HG03442 (cell line): ENCODE measurements around the gene NFIX.

ENCODE experiments used
- ATAC-seq: cut with Tn5 transposase; IDR thresholded peaks from one replicate; pipeline ENCODE4 v1.9.1; 2021; ENCODE audit warnings: mild to moderate bottlenecking, moderate library complexity; ENCODE audit not compliant: unreplicated experiment

The NFIX gene

DNA sequence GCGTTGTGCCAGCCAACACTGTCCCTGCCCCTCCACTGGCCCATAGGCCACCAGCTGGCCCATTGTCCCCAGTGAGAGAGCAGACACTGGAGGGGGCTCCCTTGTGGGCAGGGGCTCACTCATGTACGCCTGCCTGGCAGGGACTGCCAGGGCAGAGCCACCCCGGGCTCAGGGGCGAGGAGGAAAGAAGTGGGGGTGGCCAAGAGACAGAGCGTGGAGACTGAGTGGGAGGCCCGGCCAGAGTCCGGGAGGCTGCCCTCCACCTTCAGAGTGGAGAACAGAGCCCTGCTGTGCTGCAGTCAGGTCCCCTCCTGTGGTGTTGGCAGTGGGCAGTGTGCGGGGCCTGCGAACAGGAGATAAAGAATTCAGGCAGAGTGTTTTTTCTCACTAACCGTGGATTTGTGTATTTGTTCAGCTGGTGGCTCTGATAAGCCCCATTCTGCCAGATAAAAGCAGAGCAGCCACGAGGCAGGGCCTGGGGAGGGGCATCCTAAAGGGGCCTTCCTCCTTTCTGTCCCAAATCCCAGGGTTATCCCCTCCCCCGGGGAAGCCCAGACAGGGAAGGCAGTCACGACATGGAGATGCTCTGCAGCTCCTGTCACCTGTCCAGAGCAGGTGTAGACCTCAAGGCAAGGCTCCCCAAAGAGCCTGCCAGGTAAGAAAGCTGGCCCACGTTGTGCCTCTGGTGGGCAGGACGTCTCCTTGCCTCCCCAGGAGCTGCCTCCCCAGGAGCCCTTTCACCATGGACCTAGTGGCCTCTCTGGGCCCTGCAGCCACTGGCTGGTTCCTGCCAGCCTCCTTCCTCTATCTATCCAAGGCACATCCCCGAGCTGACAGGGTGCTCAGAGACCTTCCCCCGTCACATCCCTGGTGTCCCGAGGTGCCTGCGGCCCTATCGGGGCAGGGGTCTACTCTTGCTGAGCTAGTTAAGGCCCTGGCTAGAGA, 74.4 kb downstream of the NFIX start:
- ATAC-seq = no peak

DNA sequence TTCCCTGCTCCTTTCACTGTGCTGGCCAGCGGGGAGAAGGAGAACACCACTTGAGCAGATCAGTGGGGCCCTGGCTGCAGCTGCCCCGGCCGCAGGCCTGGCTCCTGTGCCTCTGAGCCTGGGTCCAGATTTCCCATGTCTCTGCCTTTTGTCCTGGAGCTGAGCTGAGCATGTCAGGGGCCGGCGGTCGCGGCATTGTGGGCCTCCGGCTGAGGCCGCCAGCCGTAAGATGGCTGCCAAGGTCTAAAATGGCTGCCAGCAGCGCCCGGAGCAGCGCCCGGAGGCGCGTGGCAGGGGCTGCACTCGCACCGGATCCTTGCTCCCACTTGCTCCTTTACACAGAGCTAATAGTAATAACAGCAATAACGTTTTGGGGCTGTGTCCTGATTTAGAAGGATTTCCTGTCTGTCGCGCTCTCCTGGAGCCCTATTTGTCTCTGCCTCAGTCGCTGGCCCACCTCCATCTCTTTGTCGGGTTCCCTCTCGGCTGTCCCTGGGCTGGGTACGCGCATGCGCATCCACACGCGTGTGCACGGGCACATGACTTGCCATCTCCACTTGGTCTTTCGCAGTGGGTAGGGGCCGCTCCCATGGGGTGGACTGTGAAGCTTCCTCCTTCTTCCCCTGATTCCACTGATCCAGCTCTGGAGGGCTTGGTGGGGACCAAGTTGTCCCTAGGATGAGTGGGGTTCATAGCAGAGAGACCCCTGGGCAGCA, 75.3 kb downstream of the NFIX start:
- ATAC-seq = no peak

DNA sequence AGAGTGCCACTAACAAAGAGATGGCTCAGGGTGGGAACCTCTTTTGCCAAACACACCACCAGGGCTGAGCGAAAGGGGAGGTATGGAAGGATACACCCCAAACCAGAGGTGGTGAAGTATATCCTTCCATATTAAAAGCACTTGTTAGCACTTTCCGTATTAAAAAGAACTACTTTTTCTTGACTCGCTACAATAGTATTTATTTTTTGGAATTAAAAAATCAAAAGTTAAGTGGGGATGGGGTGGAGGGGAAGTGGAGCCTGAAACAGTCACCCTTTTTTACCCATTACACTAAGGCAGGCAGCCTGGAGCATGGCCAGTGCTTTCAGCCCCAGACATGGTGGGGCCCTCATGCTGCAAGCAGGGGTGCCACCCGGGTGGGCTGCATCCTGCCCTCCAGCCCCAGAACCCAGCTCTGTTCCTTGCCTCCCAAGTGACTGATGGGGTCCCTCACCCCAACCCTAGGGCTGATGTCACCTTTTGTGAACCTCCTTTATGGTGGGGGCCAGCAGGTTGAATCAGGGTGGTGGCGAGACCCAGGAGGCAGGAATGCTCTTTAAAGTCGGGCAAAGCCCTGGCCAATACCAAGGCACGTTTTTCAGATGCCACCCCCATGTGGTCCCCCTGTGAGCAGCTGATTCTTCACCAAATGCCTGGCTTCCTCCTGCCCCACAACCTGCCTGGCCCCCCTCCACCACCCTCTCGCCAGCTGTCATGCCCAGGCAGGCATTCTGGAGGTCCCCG, 76.3 kb downstream of the NFIX start:
- ATAC-seq = no peak

DNA sequence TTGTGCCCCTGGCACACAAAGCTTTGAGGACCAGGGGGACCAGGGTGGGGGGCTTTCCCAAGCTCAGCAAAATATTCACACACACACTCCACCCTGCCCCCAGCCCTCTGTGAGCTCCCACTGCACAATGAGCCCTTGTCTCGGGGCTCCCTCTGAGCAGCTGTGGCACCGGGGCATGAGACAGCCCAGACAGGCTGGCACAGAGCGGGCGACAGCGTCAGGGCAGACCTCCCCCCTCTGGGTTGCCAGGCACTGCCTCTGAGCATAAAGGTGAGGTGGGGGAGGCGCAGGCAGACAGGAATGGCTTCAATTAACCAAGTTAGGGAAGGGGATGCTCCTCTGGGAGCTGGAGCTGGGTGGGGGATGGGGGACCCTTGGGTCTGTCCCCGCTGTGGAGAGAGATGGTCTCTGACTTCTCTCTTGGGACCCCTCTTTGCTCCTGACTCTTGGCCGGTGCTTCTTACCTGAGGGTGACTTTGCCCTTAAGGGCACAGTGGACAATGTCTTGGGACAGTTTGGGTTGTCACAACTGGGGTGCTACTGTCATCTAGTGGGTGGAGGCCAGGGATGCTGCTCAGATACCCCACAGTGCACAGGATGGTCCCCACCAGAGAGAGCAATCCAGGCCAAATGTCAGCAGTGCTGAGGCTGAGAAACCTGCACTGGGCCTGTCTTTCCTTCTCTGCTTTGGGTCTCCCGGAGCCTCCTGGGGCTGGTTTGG, 77.1 kb downstream of the NFIX start:
- ATAC-seq = no peak

DNA sequence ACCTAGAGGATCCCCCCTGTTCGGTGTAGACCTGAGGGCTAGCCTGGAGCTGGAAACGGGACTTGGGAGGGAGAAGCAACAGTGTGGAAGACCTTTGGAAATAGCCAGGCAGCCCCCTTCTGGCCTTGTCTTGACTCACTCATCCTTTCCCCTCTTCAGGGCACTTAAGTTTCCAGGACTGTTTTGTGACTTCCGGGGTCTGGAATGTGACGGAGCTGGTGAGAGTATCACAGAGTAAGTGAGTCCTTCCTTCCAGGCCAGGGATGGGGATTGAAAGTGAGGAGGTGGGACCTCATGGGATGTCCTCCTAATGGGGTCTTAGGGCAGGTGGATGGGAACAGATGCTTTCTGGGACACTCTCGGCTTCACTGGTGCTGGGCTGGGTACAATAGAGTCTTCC, 78.0 kb downstream of the NFIX start:
- ATAC-seq = no peak

DNA sequence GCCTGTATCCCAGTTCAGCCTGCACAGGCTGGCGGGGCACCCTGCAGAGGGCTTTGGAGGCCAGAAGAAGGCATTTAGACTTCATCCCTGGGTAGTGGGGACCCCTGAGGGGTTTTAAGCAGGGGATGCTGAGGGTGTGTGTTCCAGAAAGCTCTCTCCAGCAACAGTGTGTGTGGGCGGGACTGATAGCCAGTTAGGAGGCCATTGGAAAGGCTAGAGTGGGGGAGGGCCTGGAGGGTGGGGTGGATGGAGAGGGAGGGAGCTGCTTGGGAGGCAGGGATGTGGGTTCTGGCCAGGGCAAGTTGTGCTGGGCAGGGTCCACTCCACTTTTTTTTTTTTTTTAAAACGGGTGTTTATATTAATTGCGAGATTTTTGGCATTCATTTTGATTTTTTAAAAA, 79.1 kb downstream of the NFIX start:
- no peak for ATAC-seq

DNA sequence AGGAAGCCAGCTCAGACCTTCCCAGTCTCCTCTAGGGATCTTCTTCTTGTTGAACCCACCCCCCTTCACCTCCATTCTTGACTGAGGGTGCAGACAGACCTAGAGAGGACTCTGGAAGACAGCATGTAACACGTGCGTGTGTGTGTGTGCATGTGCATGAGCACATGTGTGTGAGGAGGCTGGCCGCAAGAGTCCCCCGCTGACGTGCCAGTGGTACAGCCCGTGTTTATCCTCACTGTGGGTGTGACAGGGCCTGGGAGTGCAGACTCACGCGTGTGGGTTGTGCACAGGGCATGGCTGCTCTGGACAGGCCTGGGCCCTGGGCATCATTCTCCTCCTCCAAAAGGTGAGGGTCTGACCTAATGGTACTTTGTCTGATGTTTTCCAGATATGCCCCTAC, 81.0 kb downstream of the NFIX start:
- no peak for ATAC-seq

DNA sequence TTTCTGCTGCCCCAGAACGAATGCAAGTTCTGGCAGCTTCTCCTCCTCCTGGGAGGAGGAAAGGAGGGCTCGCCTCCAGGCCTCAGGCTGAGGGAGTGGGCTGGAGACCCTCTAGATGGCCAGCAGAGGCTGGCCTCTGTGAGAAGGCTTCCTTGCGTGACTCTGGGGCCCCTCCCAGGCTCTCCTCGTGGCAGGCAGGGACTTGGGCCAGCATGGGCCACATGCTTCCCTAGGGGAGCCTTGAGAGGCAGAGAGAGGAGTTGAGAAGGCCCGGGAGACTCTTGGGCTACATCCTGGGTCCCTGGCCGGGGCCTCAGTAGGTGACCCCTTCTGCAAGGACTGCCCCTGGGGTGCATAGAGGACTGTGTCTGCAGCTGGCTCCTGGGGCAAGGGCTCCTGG, 81.5 kb downstream of the NFIX start:
- ATAC-seq = no peak

DNA sequence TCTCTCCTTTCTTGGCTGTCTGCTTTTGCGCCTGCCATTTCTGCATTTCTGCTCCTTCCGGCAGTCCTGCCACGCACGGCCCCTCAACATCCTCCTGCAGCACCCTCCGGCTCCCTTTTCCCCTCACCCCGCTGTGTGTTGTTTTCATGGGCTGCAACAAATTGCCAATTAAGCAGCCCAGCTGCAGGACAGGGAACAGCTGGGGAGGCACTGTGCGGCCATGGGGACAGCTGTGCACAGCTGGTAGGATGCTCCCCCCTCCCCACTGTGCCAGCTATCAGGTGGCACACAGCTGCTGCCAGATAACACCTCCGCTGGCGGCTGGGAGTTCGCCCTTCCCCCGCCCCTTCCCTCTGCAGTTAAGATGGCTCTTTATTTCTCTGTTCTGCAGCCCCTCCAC, 82.0 kb downstream of the NFIX start:
- no peak for ATAC-seq

DNA sequence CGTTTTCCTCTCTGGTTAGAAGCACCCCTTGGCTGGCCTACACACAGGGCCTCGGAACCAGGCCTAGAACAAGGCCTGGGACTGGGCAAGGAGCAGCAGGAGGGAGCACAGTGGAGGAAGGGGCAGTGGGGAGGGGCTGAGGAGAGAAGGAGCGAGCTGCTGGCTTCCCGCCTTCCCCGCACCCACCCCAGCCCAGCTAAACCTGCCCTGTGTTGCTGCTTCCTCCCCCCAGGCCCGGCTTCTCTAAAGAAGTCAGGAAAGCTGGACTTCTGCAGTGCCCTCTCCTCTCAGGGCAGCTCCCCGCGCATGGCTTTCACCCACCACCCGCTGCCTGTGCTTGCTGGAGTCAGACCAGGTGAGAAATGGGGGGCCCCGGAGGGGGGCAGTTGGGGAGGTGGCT, 83.1 kb downstream of the NFIX start:
- ATAC-seq = no peak

DNA sequence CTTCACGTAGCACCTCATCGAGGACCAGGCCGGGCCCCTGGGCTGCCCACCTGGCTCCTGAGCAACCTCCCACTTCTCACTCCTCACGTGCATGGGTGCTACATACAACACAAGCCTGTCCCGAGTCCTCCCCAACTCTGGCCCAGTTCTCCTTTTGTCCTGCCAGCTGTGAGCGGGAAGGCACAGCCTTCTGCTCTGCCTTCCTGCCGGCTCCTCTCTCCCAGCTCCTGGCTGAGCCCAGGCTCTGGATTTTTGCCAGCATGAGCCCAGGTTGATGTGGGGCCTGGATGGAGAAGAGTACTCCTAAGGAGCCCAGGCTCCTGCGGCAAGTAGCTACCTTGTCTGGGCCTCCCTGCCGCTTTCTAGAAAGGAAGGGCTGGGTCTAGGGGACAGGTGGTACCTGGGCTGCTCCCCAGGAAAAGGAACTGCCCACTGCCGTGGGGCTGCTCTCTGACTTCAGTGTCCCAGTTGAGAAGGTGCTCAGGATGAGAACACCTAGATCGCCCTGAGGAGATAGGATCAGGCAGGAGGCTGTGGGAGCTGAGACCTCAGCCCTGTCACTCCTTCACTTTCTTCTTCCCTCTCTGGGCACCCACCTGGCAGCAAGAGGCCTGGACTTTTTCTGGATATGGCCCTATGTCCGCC, 83.7 kb downstream of the NFIX start:
- ATAC-seq = no peak

DNA sequence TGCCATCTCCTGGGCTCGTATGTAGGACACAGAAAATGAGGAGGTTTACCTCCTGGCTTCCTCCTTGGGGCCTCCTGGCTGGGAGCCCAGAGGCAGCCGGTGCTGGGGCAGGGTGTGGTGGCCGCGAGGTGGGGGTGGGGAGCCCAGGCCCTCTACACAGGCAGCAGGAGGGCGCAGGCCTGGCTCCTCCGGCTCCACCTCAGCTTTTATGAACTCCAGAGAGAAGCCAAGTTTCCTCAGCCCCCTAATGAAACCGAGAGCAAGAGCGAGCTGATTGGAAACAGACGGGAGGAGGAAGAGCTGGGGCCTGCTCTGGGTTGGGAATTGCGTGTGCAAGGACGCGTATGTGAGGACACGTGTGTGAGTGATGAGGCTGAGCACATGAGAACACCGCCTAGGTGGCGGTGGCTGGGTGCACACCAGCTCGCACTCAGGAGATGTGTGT, 84.3 kb downstream of the NFIX start:
- ATAC-seq = no peak

DNA sequence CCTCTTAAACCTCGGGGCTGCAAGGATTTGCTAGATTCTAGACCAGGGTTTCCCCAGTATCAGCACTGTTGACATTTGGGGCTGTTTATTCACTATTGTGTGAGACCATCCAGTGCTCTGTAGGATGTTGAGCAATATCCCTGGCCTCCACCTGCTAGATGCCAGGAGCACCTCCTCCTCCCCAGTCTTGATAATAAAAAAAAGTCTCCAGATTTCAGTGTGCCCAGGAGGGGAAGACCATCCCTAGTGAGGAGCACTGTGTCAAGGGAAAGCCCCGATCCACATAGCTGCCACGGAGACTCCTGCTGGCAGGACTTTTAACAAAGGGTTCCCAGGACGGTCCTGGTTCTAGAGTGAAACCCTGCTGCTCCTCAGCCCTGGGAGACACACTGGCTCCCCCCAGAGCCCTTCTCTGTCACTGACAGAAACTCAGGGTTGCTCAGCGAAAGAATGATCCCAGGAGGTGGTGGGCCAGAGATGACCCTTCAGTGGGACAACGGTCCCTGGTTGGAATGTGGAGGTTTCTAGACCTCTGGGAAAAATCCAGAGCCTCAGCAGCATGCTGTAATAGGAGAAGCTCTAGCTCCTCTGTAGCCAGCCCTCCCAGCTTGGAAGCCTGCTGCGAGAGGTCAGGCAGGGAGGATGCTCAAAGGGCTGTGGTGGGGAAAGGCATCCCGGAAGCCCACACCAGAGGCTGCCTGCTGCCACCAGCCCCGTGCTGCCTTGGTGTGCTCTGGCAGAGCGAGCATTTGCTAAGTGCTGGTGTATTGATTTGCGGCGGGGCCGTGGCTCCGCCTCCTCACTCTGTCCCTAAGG, 87.1 kb downstream of the NFIX start:
- no peak for ATAC-seq

DNA sequence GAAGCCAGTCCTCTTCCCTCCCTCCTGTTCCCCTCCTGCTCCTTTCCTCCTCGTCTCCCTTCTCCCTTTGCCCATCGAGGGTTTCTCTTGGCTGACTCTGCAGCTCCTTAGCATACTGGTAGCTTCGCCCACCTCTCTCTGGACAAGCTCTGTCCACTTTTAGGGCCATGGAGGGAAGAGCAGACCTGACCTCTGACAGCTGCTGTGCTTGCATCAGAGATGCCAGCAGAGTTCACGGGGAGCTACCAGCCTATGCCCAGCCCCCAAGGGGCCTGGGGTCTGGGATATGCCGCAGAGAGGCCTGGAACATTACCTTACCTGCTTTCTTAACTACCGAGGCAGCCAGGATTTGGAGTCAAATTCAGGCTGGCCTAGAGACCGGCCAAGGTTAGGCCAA, 87.7 kb downstream of the NFIX start:
- no peak for ATAC-seq

DNA sequence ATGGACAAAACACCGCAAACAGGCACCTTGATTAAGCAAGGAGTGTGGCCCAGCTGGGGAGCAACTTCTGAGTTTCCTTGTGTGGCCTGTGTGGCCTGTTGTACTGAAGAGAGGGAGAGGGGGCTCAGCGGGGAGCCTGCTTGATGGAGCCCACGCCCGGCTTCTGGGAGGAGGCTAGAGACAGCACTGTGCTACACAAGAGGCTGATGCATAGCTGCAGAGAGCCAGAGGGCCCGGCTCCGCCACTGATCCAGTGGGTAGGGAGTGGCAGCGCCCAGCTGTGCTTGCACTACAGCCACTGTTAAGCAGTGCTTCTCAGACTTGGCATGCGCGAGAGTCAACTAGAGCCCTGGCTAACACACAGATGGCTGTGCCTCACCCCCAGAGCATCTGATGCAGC, 88.4 kb downstream of the NFIX start:
- no peak for ATAC-seq

DNA sequence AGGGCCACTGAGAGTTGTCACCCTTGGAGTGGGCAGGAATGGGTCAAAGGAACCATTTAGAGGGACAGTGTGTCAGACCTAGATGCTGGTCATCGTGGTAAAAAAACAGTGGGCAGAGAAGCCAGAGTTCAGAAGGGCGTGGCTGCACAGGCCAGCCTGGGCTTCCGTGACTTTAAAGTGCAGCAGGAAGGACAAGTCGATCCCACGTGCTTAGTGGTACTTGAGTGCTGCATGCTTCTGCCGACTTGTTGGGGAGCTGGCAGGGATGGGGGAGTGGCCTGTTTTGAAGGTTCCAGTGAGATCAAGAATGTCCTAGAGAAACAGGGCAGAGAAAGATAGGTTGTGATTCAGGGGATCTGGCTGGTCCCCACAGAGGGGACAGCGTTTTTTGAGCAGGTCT, 90.4 kb downstream of the NFIX start:
- no peak for ATAC-seq

DNA sequence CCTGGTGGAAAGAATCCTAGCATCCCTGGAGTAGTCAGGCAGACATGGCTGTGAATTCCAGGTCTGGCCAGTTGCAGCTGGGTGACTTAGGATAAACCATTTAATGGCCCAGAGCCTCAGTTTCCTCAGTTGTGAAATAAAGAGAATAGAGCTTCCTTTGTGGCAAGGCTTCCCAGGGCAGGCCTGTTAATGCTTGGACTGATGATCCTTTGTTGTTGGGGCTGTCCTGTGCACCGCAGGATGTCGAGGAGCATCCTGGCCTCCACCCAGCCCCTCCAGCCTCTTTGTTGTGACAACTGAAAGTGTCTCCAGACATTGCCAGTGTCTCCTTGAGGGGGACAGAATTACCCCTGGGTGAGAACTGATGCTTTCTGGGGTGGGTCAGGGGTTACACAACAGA, 91.1 kb downstream of the NFIX start:
- no peak for ATAC-seq

DNA sequence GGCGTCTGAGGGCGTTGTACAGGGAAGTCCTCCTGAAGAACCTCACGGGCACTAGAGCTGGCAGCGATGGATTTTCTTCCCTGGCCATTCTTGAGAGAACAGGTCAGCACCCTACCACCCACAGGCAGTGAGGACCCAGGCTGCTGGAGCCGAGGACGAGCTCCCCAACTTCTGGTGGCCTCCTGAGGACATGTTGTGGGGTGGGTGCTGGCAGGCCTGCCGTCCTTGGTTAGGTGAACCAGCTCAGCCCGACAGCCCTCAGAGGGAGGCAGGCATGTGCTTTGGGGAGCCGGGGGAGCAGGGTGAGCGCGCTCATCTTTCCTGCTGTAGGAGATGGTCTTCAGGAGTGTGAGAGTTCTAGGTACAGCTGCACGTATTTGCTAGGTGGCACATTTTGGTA, 92.0 kb downstream of the NFIX start:
- no peak for ATAC-seq

DNA sequence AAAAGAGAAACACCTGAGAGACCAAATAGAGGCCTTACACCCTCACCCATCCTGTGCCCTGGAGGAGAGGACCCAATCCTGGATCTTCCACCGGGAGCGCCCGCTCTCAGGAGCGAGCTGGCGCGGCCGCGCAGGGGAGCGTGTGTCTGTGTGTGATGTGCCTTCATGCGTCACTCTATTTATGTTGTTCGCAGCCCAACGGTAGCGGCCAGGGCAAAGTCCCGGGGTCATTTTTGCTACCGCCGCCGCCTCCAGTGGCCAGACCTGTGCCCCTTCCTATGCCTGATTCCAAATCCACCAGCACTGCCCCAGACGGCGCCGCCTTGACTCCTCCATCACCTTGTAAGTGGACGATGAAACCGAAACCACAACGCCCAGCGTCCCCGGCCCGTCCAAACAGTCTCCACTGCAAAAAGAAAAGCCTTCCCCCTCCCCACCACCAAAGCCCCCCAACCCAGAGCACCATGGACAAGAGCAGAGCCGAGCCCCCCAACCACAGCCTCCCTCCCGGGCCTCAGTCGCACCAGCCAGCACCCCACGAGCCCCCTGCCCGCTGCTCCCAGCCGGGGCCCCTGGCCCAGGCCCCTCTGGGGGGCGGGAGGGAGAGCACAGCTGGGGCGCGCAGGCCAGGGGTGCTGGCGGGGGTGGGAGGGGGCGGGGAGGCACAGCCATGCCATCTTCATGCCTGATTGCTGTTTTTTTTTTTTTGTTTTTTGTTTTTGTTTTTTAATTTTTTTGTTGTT, 92.7 kb downstream of the NFIX start:
- no peak for ATAC-seq
